HepG2 (cell line): ENCODE results near the gene SSTR5. TPM values are rescaled to one million over a fixed set of nuclear protein-coding genes. Genes with fewer than 3 reads are reported as not detected.
A peak's percentile ranks its signal among the peaks of the same experiment; 100 is the strongest.

ENCODE experiments used
- AKAP8 ChIP-seq: sonication (generic); formaldehyde crosslinking; IDR thresholded peaks from 2 replicates; pipeline ENCODE4 v1.5.1; 2020; ENCODE audit warnings: mild to moderate bottlenecking, missing genetic modification reagents
- CEBPB ChIP-seq: IDR thresholded peaks from 2 replicates; pipeline ENCODE4 v1.6.1; 2011; ENCODE audit warnings: low read depth, low read length, improper control_type of control experiment, borderline replicate concordance
- CENPT ChIP-seq: sonication (generic); formaldehyde crosslinking; IDR thresholded peaks from 2 replicates; pipeline ENCODE4 v1.8.0; 2022; ENCODE audit warnings: low read depth, mild to moderate bottlenecking, moderate library complexity, missing genetic modification reagents
- JUN ChIP-seq: sonication (generic); formaldehyde crosslinking; IDR thresholded peaks from 2 replicates; pipeline ENCODE4 v1.4.0; 2020; ENCODE audit warnings: mild to moderate bottlenecking, missing genetic modification reagents
- RXRB ChIP-seq: IDR thresholded peaks from 2 replicates; pipeline ENCODE4 v1.6.1; 2016; ENCODE audit warnings: borderline replicate concordance, missing genetic modification reagents, missing compliant biosample characterization
- SIN3A ChIP-seq: IDR thresholded peaks from 2 replicates; pipeline ENCODE4 v1.6.1; 2011; ENCODE audit warnings: low read depth, mild to moderate bottlenecking, control low read depth, low read length, borderline replicate concordance
- TBX3 ChIP-seq: fragments of 450-650 bp; IDR thresholded peaks from 2 replicates; pipeline ENCODE4 v1.6.1; 2017; ENCODE audit warnings: antibody characterized with exemption, mild to moderate bottlenecking, inconsistent platforms, borderline replicate concordance
- ZEB1 ChIP-seq: IDR thresholded peaks from 2 replicates; pipeline ENCODE4 v1.6.1; 2012; ENCODE audit warnings: mild to moderate bottlenecking, low read depth, inconsistent platforms; ENCODE audit not compliant: insufficient replicate concordance
- ZFAT ChIP-seq: sonication (generic); formaldehyde crosslinking; conservative IDR thresholded peaks from 2 replicates; pipeline ENCODE4 v1.8.1; 2023; ENCODE audit warnings: missing genetic modification reagents, inconsistent platforms
- ZFP36L1 ChIP-seq: sonication (generic); formaldehyde crosslinking; IDR thresholded peaks from 2 replicates; pipeline ENCODE4 v1.8.0; 2022; ENCODE audit warnings: mild to moderate bottlenecking, missing genetic modification reagents, moderate library complexity
- ZNF354B ChIP-seq: sonication (generic); formaldehyde crosslinking; IDR thresholded peaks from 2 replicates; pipeline ENCODE4 v1.8.0; 2022; ENCODE audit warnings: mild to moderate bottlenecking, missing genetic modification reagents
- ZNF468 ChIP-seq: sonication (generic); formaldehyde crosslinking; IDR thresholded peaks from 2 replicates; pipeline ENCODE4 v1.8.0; 2022; ENCODE audit warnings: mild to moderate bottlenecking, moderate library complexity, missing genetic modification reagents
- ZSCAN22 ChIP-seq: sonication (generic); formaldehyde crosslinking; IDR thresholded peaks from 2 replicates; pipeline ENCODE4 v1.4.0; 2020; ENCODE audit warnings: mild to moderate bottlenecking, missing genetic modification reagents
- polyA plus RNA-seq, 8 experiments: library from polyadenylated mRNA; depleted of rRNA in 3 of 8; stranded (reverse) in 7 of 8; unstranded in 1 of 8; fragments of >200 nt; fragmentation: Illumina TruSeq in 4 of 8; extraction: Trizol in 4 of 8; gene quantifications; 2 replicates each; pipeline versions ENCODE4 v1.2.1 to v1.2.3, GENCODE V29; 2011 to 2016; ENCODE audit warnings: low read depth in 4 of 8, missing spikeins in 1 of 8, mixed read lengths in 1 of 8; ENCODE audit not compliant: insufficient read depth in 1 of 8
- total RNA-seq, 5 experiments: library from RNA; depleted of rRNA; stranded (reverse); fragments of >200 nt; fragmentation: Illumina TruSeq; extraction: Trizol; gene quantifications; 2 replicates each; pipeline ENCODE4 v1.2.3, GENCODE V29; 2016; ENCODE audit warnings: low read depth in 1 of 5
- TF ChIP-seq, protein P1 (sequence below): sonication (generic); formaldehyde crosslinking; IDR thresholded peaks from 2 replicates; pipeline ENCODE4 v1.4.0; 2020; ENCODE audit warnings: missing genetic modification reagents
- TF ChIP-seq, protein P2 (sequence below): IDR thresholded peaks from 2 replicates; pipeline ENCODE4 v1.6.1; 2016; ENCODE audit warnings: low read depth
- TF ChIP-seq, protein P3 (sequence below): sonication (generic); formaldehyde crosslinking; IDR thresholded peaks from 2 replicates; pipeline ENCODE4 v1.5.0; 2020; ENCODE audit warnings: missing genetic modification reagents
- TF ChIP-seq, protein P4 (sequence below), 2 experiments: sonication (generic) in 1 of 2; formaldehyde crosslinking in 1 of 2; IDR thresholded peaks; 2 replicates each; pipeline versions ENCODE4 v1.4.0 to v1.6.1; 2016 to 2020; ENCODE audit warnings: borderline replicate concordance in 1 of 2, low read depth in 1 of 2, mild to moderate bottlenecking in 1 of 2, missing genetic modification reagents in 1 of 2
- TF ChIP-seq, protein P5 (sequence below): sonication (generic); formaldehyde crosslinking; IDR thresholded peaks from 2 replicates; pipeline ENCODE4 v1.5.0; 2020; ENCODE audit warnings: mild to moderate bottlenecking, missing genetic modification reagents, borderline replicate concordance

Gene SSTR5
- total and polyA plus RNA-seq, 2 of the 13 experiments (the other 11 are each of a cell fraction or from before 2014, with no cell fraction given) = 0.20 to 0.49 TPM

DNA sequence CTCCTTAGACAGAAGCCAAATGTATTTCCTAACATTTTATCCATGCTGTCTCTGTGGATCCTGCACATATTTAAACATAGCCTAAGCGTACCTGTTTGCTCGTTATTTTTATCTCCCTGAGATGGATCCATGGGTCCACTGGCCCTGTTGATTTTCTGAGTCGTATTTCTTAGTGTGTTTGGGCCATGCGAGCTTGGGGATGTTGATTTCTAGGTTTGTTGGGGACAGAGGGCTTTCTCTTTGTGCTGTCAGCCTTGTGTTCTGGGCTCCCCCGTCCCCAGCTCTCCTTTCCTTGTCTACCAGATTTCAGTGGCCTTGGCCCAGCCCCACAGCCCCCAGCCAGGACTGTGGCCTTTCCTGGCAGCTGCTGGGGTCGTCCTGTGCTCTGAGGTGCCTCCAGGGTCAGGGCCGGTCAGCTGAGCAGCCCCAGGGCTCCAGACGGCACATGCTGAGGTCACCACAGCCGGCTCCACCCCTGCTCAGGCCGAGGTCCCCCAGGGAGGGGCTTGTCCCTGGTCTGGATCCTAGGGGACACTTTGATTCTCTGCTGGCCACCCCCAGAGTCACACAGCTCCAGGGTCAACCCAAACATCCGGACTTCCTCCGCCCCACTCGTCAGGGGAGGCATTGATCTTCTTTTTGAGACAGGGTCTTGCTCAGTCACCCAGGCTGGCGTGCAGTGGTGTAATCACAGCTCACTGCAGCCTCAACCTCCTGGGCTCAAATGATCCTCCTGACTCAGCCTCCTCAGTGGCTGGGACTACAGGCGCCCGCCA lies 4.4 kb downstream of the SSTR5 start (continued):
- no peak for TF ChIP-seq ZFP36L1 (CRISPR knock-in tag)
- TF ChIP-seq AKAP8 (CRISPR knock-in tag) = peak; percentile 60; the same call in 1 of the 2 replicates
- no peak for TF ChIP-seq TBX3
- TF ChIP-seq ZNF354B = no peak
- peak; percentile 91 for TF ChIP-seq RXRB
- TF ChIP-seq SIN3A = no peak
- TF ChIP-seq, protein P1, sequence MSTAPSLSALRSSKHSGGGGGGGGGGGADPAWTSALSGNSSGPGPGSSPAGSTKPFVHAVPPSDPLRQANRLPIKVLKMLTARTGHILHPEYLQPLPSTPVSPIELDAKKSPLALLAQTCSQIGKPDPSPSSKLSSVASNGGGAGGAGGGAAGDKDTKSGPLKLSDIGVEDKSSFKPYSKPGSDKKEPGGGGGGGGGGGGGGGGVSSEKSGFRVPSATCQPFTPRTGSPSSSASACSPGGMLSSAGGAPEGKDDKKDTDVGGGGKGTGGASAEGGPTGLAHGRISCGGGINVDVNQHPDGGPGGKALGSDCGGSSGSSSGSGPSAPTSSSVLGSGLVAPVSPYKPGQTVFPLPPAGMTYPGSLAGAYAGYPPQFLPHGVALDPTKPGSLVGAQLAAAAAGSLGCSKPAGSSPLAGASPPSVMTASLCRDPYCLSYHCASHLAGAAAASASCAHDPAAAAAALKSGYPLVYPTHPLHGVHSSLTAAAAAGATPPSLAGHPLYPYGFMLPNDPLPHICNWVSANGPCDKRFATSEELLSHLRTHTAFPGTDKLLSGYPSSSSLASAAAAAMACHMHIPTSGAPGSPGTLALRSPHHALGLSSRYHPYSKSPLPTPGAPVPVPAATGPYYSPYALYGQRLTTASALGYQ = no peak; the same call in 1 of the 2 replicates
- TF ChIP-seq, protein P2, sequence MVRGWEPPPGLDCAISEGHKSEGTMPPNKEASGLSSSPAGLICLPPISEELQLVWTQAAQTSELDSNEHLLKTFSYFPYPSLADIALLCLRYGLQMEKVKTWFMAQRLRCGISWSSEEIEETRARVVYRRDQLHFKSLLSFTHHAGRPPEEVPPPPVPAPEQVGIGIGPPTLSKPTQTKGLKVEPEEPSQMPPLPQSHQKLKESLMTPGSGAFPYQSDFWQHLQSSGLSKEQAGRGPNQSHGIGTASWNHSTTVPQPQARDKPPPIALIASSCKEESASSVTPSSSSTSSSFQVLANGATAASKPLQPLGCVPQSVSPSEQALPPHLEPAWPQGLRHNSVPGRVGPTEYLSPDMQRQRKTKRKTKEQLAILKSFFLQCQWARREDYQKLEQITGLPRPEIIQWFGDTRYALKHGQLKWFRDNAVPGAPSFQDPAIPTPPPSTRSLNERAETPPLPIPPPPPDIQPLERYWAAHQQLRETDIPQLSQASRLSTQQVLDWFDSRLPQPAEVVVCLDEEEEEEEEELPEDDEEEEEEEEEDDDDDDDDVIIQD = no peak
- no peak for TF ChIP-seq ZEB1
- TF ChIP-seq CEBPB = no peak
- TF ChIP-seq ZSCAN22 (CRISPR knock-in tag) = no peak
- no peak for TF ChIP-seq JUN (CRISPR knock-in tag)
- TF ChIP-seq ZNF468 (CRISPR knock-in tag) = no peak
- TF ChIP-seq, protein P3, sequence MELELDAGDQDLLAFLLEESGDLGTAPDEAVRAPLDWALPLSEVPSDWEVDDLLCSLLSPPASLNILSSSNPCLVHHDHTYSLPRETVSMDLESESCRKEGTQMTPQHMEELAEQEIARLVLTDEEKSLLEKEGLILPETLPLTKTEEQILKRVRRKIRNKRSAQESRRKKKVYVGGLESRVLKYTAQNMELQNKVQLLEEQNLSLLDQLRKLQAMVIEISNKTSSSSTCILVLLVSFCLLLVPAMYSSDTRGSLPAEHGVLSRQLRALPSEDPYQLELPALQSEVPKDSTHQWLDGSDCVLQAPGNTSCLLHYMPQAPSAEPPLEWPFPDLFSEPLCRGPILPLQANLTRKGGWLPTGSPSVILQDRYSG (CRISPR knock-in tag) = no peak
- no peak for TF ChIP-seq ZFAT (CRISPR knock-in tag)
- TF ChIP-seq, protein P4, sequence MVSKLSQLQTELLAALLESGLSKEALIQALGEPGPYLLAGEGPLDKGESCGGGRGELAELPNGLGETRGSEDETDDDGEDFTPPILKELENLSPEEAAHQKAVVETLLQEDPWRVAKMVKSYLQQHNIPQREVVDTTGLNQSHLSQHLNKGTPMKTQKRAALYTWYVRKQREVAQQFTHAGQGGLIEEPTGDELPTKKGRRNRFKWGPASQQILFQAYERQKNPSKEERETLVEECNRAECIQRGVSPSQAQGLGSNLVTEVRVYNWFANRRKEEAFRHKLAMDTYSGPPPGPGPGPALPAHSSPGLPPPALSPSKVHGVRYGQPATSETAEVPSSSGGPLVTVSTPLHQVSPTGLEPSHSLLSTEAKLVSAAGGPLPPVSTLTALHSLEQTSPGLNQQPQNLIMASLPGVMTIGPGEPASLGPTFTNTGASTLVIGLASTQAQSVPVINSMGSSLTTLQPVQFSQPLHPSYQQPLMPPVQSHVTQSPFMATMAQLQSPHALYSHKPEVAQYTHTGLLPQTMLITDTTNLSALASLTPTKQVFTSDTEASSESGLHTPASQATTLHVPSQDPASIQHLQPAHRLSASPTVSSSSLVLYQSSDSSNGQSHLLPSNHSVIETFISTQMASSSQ (IDR thresholded peaks at IDR 0.05; ENCODE audit: low read depth) = no peak
- TF ChIP-seq, protein P4 (CRISPR knock-in tag; IDR thresholded peaks at IDR 0.05; ENCODE audit: borderline replicate concordance) = peak; percentile 62; the same call in 1 of the 2 replicates
- no peak for TF ChIP-seq CENPT (CRISPR knock-in tag)
- TF ChIP-seq, protein P5, sequence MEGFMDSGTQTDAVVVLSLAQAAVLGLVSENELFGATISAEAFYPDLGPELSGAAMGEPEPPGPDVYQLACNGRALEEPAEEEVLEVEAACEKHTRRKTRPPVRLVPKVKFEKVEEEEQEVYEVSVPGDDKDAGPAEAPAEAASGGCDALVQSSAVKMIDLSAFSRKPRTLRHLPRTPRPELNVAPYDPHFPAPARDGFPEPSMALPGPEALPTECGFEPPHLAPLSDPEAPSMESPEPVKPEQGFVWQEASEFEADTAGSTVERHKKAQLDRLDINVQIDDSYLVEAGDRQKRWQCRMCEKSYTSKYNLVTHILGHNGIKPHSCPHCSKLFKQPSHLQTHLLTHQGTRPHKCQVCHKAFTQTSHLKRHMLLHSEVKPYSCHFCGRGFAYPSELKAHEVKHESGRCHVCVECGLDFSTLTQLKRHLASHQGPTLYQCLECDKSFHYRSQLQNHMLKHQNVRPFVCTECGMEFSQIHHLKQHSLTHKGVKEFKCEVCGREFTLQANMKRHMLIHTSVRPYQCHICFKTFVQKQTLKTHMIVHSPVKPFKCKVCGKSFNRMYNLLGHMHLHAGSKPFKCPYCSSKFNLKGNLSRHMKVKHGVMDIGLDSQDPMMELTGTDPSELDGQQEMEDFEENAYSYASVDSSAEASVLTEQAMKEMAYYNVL = no peak
